Central memory CD4-positive, alpha-beta T cell (primary cell): ENCODE measurements around the gene NR1H3.

Experiments used
- DNase-seq: peaks from one replicate; pipeline ENCODE4 v3.0.0; 2022

NR1H3 gene

DNA sequence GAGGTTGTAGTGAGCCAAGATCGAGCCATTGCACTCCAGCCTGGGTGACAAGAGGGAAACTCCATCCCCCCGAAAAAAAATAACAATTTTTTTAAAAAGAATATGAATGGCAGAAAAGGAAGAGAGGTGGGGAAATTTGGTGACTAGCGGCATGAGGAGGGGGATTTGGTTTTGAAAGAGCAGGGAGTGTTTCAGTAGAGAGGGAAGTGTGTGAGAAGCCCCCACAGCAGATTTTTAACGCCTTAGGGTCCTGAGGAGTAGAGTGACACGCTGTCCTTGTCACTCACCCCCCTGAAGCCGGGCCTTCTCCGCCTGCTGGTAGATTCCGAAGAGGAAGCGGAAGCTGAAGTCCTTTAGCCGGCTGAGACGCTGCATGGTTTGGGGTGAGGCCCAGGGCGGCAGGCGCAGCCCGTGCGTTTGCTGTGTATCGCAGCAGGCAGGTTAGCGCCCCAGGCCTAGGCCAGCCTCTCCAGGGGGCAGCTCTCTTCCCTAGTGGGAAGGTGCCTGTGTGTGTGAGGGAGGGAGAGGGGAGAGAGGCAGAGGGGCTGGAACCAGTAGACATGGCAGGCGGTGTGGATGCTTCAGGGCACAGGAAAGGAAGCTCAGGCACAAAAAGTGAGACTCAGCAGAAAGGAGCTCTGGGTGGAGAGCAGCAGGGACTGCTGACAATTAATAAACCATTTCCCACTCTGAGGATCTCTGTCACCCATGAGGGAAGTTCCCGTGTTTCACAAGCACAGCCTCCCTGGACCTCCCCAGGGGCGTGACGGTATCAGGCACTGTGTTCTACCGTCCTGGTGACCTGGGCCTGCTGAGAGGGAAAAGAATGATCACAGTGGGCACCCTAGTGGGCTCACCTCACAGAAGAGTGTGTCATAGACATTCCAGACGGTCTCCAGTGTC, 13.1 kb upstream of the NR1H3 start:
- DNase-seq, result no peak

DNA sequence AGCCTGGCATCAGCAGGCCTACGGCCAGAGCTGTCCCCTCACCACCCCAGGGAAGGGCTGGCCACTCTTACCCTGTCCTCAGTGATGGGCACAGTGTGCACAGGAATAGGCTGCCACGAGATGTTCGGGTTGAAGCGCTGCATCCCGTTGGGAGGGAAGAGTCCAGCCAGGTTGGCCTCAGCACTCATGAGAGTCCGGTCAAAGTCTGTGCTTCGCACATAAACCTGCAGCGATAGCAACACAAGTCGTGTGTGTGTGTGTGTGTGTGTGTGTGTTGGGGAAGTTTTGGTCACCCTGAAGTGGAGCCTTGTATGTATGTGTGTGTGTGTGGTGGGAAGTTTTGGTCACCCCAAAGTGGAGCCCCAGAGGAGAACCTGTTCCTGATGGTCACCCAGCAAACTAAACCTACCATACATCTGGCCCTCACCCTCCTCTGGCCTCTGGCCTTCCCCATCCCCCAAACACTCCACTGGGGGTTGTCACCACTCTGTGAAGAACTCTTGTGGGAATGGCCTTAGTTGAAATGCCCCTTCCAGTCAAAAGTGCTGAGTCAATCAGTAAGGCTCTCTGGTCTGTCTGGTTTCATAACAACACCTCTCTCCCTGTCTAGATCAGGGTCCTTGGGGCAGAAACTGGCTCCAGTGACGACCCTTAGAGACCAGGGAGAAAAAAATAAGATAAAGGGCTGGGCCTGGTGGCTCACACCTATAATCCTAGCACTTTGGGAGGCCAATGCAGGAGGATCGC, 12.0 kb upstream of the NR1H3 start:
- no peak for DNase-seq

DNA sequence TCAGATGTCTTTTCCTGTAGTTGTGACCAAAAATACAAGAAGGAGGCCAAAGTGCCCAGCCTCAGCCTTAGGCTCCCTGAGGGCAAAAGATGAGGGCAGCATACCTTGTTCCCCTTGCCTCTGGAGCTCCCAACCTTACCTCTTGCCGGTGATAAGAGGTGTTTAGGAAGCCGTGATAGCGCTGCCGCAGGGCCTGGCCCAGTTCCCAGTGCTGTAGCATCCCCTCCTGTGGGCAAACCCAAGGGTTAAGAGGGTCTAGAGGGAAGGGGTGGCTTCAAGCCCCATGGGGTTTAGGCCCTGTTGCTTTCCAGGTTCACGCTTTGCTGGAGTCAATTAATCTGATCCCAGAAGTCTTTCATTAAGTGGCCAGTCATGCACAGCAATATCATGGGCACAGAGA, 10.3 kb upstream of the NR1H3 start:
- DNase-seq, result no peak

DNA sequence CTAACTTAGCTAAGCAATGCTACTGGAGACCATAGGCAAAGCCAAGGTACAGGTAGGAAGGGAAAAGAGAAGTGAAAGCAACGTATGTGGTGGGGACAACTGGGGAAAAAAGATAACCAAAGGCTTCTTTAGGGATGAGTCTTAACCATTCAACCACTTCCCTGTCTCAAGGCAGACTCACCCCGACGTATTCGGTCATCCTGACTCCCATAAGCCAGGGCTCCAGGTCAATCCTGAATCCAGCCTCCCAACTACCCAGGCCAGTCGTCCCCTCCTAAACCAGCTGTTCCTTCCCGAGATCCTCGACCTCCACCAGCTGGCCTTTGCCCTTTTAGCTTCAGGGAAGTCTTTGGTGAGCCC, 9.5 kb upstream of the NR1H3 start:
- DNase-seq, result no peak

DNA sequence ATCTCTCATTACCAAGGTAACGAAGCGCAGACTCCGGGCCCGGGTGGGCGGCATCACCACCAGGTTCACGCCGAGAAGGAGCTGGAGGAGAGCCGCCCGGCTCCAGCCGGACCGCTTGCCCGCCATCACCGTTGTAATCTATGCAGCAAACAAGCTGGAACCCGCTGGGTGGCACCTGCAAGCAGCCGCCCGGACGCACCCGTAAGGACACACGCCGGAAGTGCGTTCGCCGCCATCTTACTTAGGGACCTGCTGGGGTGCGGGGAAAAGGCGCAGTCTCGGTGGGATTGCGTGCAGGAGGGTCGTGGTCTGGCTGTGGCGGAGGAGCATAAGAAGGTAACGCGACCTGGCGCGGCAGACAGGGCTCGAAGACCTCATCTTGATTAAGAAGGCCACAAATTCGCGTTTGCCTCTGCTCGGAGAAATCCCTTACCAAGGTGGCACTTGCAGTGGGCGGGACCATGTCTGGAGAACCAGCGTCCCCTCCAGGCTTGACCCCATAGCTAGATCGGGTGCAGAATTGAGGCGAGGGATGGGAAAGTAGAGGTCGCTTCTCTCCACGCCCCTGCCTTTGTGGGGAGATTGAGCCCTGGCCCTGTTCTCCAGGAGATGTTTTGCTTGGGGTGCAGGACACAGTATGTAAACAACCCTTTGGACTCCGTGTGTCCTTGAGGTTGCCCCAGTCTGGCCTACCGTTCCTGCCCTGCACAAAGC, 9.0 kb upstream of the NR1H3 start, which contains the start of gene ACP2:
Gene ACP2, minus strand, starts transcription at position 151 of the 714 bp plus-strand sequence. Its CDS starts 25 bp downstream, at position 126.
- DNase-seq, result peak; percentile 84

DNA sequence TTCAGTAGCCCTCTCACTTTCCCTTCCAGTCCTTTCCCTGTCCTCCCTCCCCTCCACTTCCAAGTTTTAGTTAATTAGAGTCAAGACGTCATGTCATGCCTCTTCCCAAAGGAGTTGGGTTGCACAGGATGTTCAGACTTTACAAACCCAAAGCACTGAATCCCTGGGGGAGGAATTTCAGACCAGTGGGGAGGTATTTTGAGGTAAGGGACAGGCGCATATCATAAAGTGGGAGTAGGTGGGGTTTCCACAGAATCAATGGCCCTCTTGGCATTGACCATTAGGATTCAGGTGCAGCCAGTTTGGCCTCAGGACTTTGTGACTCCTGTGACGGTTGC, 8.4 kb upstream of the NR1H3 start:
- DNase-seq, result no peak

DNA sequence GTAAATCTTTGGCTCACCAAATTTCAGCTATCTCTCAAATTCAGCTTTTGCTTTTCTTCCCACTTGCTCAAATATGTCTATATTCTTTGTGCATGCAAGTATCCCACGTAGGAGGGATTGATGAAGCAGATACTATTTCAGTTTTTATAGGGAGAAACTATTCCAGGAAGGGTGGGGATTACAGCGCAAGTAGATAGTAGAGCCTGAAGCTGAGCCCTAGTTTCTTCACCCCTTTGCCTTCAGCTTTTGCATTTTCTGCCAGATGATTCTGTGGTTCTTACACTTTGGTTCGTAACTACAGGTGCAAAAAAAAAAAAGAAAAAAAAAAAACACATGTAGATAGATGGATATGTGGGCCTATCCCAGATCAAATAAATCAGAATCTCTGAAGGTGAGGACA, 6.0 kb upstream of the NR1H3 start:
- DNase-seq, result no peak

DNA sequence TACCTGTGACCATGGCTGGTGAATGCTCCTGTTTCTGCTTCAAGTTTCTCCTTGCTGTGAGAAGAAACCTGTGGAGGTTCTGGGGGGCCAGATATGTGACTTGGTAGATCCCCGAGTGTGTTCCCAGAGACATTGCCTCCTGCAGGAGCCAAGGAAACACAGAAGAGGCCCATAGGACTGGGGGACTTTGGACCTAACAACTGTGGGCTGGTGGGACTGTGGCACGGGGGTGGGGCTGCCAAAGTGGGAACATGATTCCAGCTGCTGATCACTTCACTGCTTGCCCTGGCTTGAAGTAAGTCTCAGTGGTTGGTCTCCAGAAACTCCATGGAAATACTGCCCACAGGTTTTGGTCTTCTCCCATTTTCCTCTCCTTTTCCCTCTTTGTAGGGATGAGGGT, 4.1 kb upstream of the NR1H3 start:
- no peak for DNase-seq

DNA sequence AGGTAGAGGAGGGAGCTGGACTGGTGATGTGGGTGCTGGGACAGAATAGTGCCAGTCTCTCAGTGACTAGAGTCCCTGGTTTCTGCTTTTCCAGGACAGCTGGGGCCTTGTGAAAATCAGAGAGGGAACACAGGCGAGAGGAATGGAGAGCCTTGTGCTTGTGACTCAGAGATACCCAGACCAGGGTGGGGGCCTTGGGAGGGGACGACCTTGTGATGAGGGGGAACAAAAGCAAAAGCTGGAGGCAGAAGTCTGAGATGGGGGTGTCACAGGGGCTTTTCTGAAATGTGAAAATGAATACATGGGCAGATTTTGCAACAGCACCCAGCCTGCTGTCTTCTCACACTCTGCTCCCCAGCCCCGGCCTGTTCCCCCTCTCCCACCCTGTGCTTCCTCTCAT, 3.4 kb upstream of the NR1H3 start:
- no peak for DNase-seq

DNA sequence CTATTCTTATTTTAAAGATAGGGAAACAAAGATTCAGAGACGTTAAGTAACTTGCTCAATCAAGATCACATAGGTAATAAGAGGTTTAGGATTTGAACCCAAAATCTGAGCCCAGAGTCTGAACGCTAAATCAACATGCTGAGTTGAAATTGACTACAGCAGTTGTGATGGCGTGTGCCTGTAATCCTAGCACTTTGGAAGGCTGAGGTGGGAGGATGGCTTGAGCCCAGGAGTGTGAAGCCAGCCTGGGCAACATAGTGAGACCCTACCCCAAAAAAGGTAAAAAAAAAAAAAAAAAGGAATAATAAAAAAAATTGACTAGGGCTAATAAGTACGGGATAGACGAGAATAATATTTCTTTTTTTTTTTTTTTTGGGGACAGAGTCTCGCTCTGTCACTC, 1.4 kb upstream of the NR1H3 start:
- DNase-seq, result no peak

DNA sequence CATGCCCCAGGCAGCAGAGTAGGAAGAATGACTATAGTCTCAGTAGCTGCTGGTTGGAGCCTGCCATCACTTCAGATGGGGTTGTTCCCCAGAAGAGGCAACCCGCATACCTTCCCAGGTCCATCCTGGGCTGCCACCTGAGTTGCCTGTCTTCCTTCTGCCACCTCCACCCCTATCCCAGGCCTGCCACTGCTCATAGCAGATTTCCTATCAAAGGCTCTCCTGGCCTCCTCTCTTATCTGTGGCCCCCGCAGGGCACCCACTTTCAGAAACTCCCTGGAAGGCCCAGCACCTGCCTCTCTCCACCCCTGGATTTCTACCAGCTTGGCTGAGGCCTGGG, 649 bp upstream of the NR1H3 start:
- DNase-seq, result no peak

DNA sequence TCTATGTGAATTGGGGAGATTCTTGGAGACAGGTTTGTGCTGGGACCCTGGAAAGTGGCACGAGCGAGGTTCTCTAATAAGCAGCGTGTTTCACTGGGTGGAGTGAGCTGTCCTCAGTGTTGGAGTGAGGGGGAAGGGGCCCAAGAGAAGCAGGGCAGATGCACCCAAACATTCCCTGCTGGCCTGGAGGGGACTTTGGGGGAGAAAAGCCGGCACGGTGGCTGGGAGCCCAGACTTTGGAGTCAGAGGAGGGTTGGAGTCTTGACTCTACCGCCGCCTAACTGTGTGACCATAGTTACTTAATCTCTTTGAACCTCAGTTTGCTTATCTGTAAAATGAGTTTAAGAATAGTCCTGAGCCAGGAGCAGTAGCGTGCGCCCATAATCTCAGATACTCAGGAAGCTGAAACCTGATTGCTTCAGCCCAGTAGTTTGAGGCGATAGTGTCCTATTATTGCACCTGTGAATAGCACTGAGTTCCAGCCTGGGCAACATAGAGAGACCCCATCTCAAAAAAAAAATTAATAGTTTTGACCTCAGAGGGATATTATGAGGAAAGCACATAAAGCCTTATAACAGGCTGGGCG, 614 bp downstream of the NR1H3 start:
- no peak for DNase-seq

DNA sequence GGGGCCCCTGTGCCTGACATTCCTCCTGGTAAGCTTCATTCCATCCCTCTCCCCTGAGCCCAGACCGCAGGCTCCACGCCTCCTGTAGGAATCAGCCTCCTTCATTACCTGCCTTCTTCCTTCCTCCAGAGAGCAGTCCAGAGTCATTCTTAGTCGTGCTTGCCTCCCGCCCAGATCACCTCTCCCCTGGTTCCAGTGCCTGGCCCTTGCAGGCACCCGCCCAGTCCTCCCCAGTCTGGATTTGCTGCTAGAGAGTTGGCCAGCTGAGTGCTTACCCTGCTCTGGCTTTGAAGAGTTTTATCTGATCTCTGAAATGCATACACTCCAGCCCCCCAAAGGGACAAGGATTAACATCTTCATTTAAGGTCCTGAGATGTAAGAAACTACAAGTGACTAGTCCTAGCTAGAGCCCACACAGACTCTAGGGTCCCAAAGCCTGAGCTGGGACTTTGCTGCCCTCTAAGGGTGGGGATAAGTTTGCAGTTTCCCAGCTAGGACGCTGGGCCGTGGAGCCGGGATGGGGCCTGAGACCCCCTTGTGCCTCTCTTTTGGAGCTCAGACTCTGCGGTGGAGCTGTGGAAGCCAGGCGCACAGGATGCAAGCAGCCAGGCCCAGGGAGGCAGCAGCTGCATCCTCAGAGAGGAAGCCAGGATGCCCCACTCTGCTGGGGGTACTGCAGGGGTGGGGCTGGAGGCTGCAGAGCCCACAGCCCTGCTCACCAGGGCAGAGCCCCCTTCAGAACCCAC, 1.6 kb downstream of the NR1H3 start:
- DNase-seq, result no peak

DNA sequence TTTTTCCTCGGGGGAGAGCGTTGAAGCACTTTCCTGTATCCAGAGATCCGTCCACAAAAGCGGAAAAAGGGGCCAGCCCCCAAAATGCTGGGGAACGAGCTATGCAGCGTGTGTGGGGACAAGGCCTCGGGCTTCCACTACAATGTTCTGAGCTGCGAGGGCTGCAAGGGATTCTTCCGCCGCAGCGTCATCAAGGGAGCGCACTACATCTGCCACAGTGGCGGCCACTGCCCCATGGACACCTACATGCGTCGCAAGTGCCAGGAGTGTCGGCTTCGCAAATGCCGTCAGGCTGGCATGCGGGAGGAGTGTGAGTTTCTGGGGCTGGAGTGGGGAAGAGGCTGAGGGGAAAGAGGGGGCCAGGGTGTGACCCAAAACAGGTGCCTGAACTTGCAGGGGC, 2.6 kb downstream of the NR1H3 start:
- no peak for DNase-seq

DNA sequence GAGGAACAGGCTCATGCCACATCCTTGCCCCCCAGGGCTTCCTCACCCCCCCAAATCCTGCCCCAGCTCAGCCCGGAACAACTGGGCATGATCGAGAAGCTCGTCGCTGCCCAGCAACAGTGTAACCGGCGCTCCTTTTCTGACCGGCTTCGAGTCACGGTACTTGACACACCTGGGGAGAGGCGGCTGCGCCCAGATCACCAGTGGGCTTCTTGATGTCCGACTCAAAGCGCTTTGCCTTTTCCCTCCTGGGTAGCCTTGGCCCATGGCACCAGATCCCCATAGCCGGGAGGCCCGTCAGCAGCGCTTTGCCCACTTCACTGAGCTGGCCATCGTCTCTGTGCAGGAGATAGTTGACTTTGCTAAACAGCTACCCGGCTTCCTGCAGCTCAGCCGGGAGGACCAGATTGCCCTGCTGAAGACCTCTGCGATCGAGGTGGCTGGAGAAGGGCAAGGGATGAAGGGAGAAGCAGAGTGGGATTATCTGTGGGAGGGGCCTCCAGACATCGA, 3.5 kb downstream of the NR1H3 start:
- DNase-seq, result no peak

DNA sequence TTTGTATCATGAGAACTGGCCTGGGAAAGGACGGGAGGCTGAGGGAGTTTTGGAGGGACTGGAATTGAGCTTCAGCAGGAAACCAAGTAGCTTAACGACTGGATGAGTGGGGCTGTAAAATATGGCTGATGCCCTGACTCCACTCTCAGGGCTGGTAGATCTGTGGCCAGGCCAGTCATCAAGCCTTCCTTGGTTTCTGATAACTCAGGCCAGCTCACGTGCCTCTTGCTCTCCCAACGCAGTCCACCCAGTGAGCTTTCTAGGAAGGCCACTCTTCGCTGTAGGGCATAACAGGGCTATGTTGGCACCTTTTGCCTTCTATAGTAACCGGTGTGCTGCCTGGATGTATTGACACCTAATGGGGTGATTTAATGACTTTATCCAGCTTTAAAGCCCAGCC, 6.3 kb downstream of the NR1H3 start:
- no peak for DNase-seq

DNA sequence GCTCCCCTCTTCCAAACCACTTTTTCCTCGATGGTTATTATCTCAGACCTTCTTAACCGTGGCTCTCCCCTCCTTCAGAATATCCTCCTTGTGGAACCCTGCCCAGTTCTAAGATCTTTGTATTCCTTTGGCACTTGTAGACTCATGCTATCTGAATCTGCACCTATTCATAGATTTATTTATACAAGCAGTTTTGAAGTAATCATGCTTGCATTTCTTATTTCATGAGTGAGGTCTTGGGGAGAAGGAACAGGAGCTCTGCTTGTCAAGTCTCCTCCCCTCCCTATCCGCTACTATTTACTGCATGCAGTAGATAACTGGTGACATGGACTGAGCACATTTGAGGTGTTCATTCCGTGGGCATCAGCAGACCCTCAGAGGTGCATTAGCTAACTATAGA, 6.7 kb downstream of the NR1H3 start:
- DNase-seq, result no peak

DNA sequence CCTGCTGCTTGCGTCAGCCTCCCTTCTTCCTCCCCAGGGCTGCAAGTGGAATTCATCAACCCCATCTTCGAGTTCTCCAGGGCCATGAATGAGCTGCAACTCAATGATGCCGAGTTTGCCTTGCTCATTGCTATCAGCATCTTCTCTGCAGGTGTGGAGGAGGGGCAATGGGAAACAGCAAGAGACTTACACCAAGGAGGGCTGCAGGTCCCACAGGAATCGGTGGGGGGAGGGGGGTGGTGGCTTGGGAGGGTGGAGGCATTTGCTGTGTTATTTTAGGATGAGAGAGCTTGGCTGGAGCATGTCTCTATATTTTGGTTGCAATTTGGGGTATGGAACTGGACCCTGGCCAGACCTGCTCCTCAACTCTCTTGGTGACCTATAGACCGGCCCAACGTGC, 10.1 kb downstream of the NR1H3 start:
- DNase-seq, result no peak

DNA sequence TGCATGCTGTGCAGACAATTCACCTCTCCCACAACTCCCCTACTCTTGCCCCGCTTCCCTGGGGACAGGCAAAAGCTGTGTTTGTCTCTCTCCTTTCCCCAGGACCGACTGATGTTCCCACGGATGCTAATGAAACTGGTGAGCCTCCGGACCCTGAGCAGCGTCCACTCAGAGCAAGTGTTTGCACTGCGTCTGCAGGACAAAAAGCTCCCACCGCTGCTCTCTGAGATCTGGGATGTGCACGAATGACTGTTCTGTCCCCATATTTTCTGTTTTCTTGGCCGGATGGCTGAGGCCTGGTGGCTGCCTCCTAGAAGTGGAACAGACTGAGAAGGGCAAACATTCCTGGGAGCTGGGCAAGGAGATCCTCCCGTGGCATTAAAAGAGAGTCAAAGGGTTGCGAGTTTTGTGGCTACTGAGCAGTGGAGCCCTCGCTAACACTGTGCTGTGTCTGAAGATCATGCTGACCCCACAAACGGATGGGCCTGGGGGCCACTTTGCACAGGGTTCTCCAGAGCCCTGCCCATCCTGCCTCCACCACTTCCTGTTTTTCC, 10.7 kb downstream of the NR1H3 start:
- no peak for DNase-seq

DNA sequence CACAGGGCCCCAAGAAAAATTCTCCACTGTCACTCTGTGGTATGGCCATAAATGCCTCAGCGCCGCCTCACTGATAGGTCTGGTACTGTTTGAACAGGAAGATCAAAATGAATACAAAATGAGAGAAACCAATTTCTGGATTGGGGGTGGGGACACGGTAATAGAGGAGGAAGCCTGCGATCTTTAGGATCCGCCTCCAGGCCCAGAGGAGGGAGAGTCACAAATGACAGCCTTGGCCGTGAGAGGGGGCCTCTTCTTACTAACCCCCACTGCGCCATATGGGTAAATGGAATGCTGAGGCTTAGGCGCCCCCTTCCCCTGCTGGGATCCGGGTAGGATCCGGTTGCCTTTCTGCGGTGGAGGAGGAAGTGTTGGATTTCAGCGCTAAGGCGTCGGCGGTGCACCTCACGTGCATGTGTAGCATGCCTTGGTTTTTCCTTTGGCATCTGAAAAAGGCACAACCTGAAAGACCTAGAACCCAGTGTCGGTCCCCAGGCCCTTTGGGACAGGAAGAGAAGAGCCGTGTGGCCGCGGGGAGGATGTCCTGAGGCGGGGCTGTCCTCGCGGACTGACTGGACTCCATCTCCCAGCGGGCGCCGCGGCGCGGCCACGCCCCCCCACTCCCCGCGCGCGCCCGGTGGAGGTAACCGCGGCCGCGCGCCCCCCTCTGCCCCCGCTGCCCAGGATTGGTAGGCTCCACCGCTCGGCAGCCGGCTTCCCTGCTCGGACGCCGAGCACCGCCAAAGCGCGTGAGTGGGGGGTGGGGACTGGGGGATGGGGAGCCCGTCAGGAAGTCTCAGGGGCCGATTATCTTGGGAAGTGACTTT, 11.4 kb downstream of the NR1H3 start:
- DNase-seq, result peak; percentile 84

DNA sequence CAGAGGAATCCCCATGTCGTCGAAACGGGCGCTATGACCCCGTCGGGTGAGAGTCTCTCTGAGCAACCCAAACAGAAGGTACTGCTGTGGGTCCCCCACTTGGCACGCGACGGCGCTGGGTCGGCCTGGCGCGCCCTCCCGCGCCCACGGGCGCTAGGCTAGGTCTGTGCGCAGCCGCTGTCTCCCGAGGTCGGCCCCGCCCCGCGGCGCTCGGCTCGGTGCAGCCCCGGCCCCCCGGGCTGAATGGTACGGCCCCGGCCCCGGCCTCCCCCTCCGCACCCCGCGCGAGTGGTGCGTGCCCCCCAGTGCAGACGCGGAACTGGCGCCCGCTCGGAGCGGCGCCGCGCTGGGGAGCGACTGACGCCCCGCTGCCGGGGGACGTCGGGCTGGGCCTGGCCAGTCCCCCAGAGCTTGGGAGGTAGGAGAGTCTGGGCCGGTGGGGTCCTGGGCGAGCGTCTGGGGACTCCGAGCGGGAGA, 12.1 kb downstream of the NR1H3 start, which contains the start of gene MADD:
Gene MADD, plus strand, starts transcription at position 305 of the 477 bp plus-strand sequence.
- peak; percentile 89 for DNase-seq
